Hair follicular keratinocyte (primary cell): ENCODE data around the gene EYA3. TPM values are rescaled to one million over a fixed set of nuclear protein-coding genes. Genes with fewer than 3 reads are reported as not detected.

Experiments
- total RNA-seq: library from RNA; depleted of rRNA; stranded (reverse); fragments of >200 nt; gene quantifications from 2 replicates; pipeline ENCODE4 v1.2.3, GENCODE V29; 2015

The EYA3 gene
- 8.7 and 9.4 TPM in 2 replicates for total RNA-seq

GRCh38 chr1:28088168-28088961 is at the start of gene EYA3:
Gene EYA3 (minus strand): TSS chr1:28088610. CDS start chr1:28058026, 30,584 bp downstream.

GRCh38 chr1:27959792-27960603 is 128.4 kb downstream of the EYA3 start, which contains the start of gene XKR8:
Gene XKR8 (plus strand): TSS chr1:27959973. CDS start chr1:27960070, 97 bp downstream.

GRCh38 chr1:27934818-27935549 is 153.4 kb downstream of the EYA3 start, which contains the start of gene SMPDL3B:
Gene SMPDL3B (plus strand): TSS chr1:27935000. CDS start chr1:27935184, 184 bp downstream.

Other genes with a start within 250 kb of the EYA3 start
- gene THEMIS2, start 216.1 kb downstream of the EYA3 start, total RNA-seq = 3.6 and 9.0 TPM in 2 replicates
- gene RPA2, start 174.0 kb downstream of the EYA3 start, total RNA-seq = 27.3 and 31.9 TPM in 2 replicates
- 0.91 and 1.4 TPM in 2 replicates for gene SMPDL3B, start 153.6 kb downstream of the EYA3 start, total RNA-seq
- 2.9 and 4.7 TPM in 2 replicates for gene XKR8, start 128.6 kb downstream of the EYA3 start, total RNA-seq
- gene PTAFR, start 88.1 kb upstream of the EYA3 start, total RNA-seq = 16.7 and 28.3 TPM in 2 replicates
- 50.2 and 68.2 TPM in 2 replicates for gene DNAJC8, start 144.4 kb upstream of the EYA3 start, total RNA-seq
- gene ATP5IF1, start 147.5 kb upstream of the EYA3 start, total RNA-seq = 312 and 412 TPM in 2 replicates
- 24.9 and 74.0 TPM in 2 replicates for gene SESN2, start 170.9 kb upstream of the EYA3 start, total RNA-seq
- 16.4 and 17.2 TPM in 2 replicates for gene MED18, start 240.4 kb upstream of the EYA3 start, total RNA-seq